AG09309 (cell line): ENCODE data around the gene OMA1.

Source experiments
- DNase-seq: peaks from one replicate; pipeline ENCODE4 v3.0.0-alpha.2; 2010; ENCODE audit warnings: low read depth
- H3K4me3 ChIP-seq: 2 replicates; pipeline ENCODE4 v1.5.1; 2011; ENCODE audit warnings: mild to moderate bottlenecking, low read depth, low read length, moderate library complexity; ENCODE audit not compliant: control insufficient read depth
- CTCF ChIP-seq: IDR thresholded peaks from 2 replicates; pipeline ENCODE4 v1.5.1; 2011; ENCODE audit warnings: mild to moderate bottlenecking, low read depth, low read length, inconsistent platforms; ENCODE audit not compliant: insufficient read depth, control insufficient read depth; ENCODE audit errors: missing control alignments

OMA1 gene

GRCh38 chr1:58468612-58469011 is 77.9 kb downstream of the OMA1 start:
- DNase-seq, result no peak
- no peak for TF ChIP-seq CTCF
- H3K4me3 ChIP-seq, result no peak overlapping the region

- DNase-seq, result no peak
Measured at GRCh38 chr1:58466630-58467241, 79.8 kb downstream of the OMA1 start.

GRCh38 chr1:58465825-58466629 is 80.5 kb downstream of the OMA1 start:
- TF ChIP-seq CTCF, result no peak
- H3K4me3 ChIP-seq, result no peak overlapping the region
- DNase-seq, result no peak

More at GRCh38 chr1:58466630-58467241, 79.8 kb downstream of the OMA1 start:
- TF ChIP-seq CTCF, result no peak
- H3K4me3 ChIP-seq, result no peak overlapping the region

GRCh38 chr1:58465176-58465575 is 81.3 kb downstream of the OMA1 start:
- DNase-seq, result no peak
- no peak overlapping the region for H3K4me3 ChIP-seq

GRCh38 chr1:58460469-58460868 is 86.1 kb downstream of the OMA1 start:
- DNase-seq, result no peak
- no peak overlapping the region for H3K4me3 ChIP-seq
- no peak for TF ChIP-seq CTCF

More at GRCh38 chr1:58465176-58465575, 81.3 kb downstream of the OMA1 start:
- TF ChIP-seq CTCF, result no peak

- H3K4me3 ChIP-seq, result no peak overlapping the region
- TF ChIP-seq CTCF, result no peak
- no peak for DNase-seq
Measured at GRCh38 chr1:58459911-58460310, 86.6 kb downstream of the OMA1 start.
